ENCODE data around the gene ZNF689.
A peak's percentile ranks its signal among the peaks of the same experiment; 100 is the strongest.
"Not testable (repeated sequence)": the region's sequence is repeated elsewhere in the genome, so short reads cannot be mapped to it uniquely, and the experiment has no call there.

Gene ZNF689

GRCh38 chr16:30637944-30638343 lies 27.8 kb upstream of the ZNF689 start:
- no peak overlapping the region for H3K27ac ChIP-seq
- DNase-seq (ENCODE audit: low read depth, low spot score): no peak

- H3K27ac ChIP-seq: not testable (repeated sequence)
These were observed 26.9 kb upstream of the ZNF689 start for GRCh38 chr16:30637139-30637538.

GRCh38 chr16:30636599-30636998 lies 26.4 kb upstream of the ZNF689 start:
- no peak overlapping the region for H3K27ac ChIP-seq
- DNase-seq (ENCODE audit: low read depth, low spot score): no peak

More at GRCh38 chr16:30637139-30637538, 26.9 kb upstream of the ZNF689 start:
- DNase-seq (ENCODE audit: low read depth, low spot score): not testable (repeated sequence)

- H3K27ac ChIP-seq: peak overlapping the region; percentile 62
- DNase-seq (ENCODE audit: low read depth, low spot score): no peak
These were observed 23.3 kb upstream of the ZNF689 start for GRCh38 chr16:30633526-30633925.

- not testable (repeated sequence) for DNase-seq (ENCODE audit: low read depth, low spot score); H3K27ac ChIP-seq
These were observed 22.3 kb upstream of the ZNF689 start for GRCh38 chr16:30632454-30632853.

GRCh38 chr16:30628628-30629540 lies 18.7 kb upstream of the ZNF689 start:
- no peak overlapping the region for H3K27ac ChIP-seq
- no peak for DNase-seq (ENCODE audit: low read depth, low spot score)

- no peak for DNase-seq (ENCODE audit: low read depth, low spot score)
- H3K27ac ChIP-seq: no peak overlapping the region
These were observed 16.0 kb upstream of the ZNF689 start for GRCh38 chr16:30626236-30626635.

GRCh38 chr16:30623536-30624283 lies 13.5 kb upstream of the ZNF689 start:
- no peak for DNase-seq (ENCODE audit: low read depth, low spot score)
- peak overlapping the region; percentile 5 for H3K27ac ChIP-seq

- DNase-seq (ENCODE audit: low read depth, low spot score): no peak
These were observed 12.4 kb upstream of the ZNF689 start for GRCh38 chr16:30622455-30623032.

GRCh38 chr16:30621765-30622164 lies 11.6 kb upstream of the ZNF689 start:
- no peak overlapping the region for H3K27ac ChIP-seq
- DNase-seq (ENCODE audit: low read depth, low spot score): no peak

More at GRCh38 chr16:30622455-30623032, 12.4 kb upstream of the ZNF689 start:
- H3K27ac ChIP-seq: no peak overlapping the region

GRCh38 chr16:30620169-30620568 lies 10.0 kb upstream of the ZNF689 start:
- DNase-seq (ENCODE audit: low read depth, low spot score): no peak
- no peak overlapping the region for H3K27ac ChIP-seq

GRCh38 chr16:30619638-30620037 lies 9.4 kb upstream of the ZNF689 start:
- DNase-seq (ENCODE audit: low read depth, low spot score): no peak
- no peak overlapping the region for H3K27ac ChIP-seq

GRCh38 chr16:30619202-30619601 lies 9.0 kb upstream of the ZNF689 start:
- DNase-seq (ENCODE audit: low read depth, low spot score): no peak
- H3K27ac ChIP-seq: no peak overlapping the region

- no peak for DNase-seq (ENCODE audit: low read depth, low spot score)
- H3K27ac ChIP-seq: no peak overlapping the region
These were observed 5.3 kb upstream of the ZNF689 start for GRCh38 chr16:30615358-30616091.

GRCh38 chr16:30609002-30609925 lies 925 bp downstream of the ZNF689 start:
- DNase-seq (ENCODE audit: low read depth, low spot score): no peak
- H3K27ac ChIP-seq: peak overlapping the region; percentile 58

GRCh38 chr16:30606004-30606403 lies 4.2 kb downstream of the ZNF689 start:
- DNase-seq (ENCODE audit: low read depth, low spot score): no peak
- H3K27ac ChIP-seq: no peak overlapping the region

- DNase-seq (ENCODE audit: low read depth, low spot score): no peak
- no peak overlapping the region for H3K27ac ChIP-seq
These were observed 5.0 kb downstream of the ZNF689 start for GRCh38 chr16:30605158-30605557.

GRCh38 chr16:30604316-30604947 lies 5.8 kb downstream of the ZNF689 start:
- H3K27ac ChIP-seq: no peak overlapping the region
- DNase-seq (ENCODE audit: low read depth, low spot score): no peak

- no peak for DNase-seq (ENCODE audit: low read depth, low spot score)
- H3K27ac ChIP-seq: no peak overlapping the region
These were observed 6.3 kb downstream of the ZNF689 start for GRCh38 chr16:30603945-30604315.

Measured in epithelial cell of prostate (primary cell).